SK-N-SH treated with all-trans-retinoic acid at 6 μM for 48 hours (cell line): Measurements from ENCODE around the gene KDM5A.

ENCODE experiments used
- ARNTL ChIP-seq: fragments of 450-650 bp; formaldehyde crosslinking; IDR thresholded peaks from 2 replicates; pipeline ENCODE4 v1.5.0; 2020; ENCODE audit warnings: low read depth, mild to moderate bottlenecking, moderate library complexity, borderline replicate concordance
- CREB5 ChIP-seq: fragments of 250-450 bp; sonication (Bioruptor Pico); IDR thresholded peaks from 2 replicates; pipeline ENCODE4 v1.5.1; 2020; ENCODE audit warnings: low read depth, mild to moderate bottlenecking, moderate library complexity
- ISL1 ChIP-seq: fragments of 250-450 bp; sonication (Bioruptor Pico); IDR thresholded peaks from 2 replicates; pipeline ENCODE4 v2.1.2; 2022; ENCODE audit warnings: mild to moderate bottlenecking, moderate library complexity
- RARB ChIP-seq: fragments of 250-450 bp; sonication (Bioruptor Pico); IDR thresholded peaks from 2 replicates; pipeline ENCODE4 v1.8.0; 2021; ENCODE audit warnings: mild to moderate bottlenecking, moderate library complexity
- SNAI2 ChIP-seq: fragments of 250-450 bp; sonication (Bioruptor Pico); IDR thresholded peaks from 2 replicates; pipeline ENCODE4 v1.5.0; 2020; ENCODE audit warnings: mild to moderate bottlenecking, moderate library complexity
- ZC3H10 ChIP-seq: fragments of 250-450 bp; sonication (Bioruptor Pico); IDR thresholded peaks from 2 replicates; pipeline ENCODE4 v1.5.1; 2021; ENCODE audit warnings: mild to moderate bottlenecking, moderate library complexity
- ZFP3 ChIP-seq: fragments of 250-450 bp; sonication (Bioruptor Pico); IDR thresholded peaks from 2 replicates; pipeline ENCODE4 v1.5.0; 2020; ENCODE audit warnings: mild to moderate bottlenecking, moderate library complexity
- ZFP30 ChIP-seq: fragments of 450-650 bp; formaldehyde crosslinking; IDR thresholded peaks from 2 replicates; pipeline ENCODE4 v1.5.0; 2022; ENCODE audit warnings: mild to moderate bottlenecking, moderate library complexity
- ZNF565 ChIP-seq: fragments of 450-650 bp; formaldehyde crosslinking; conservative IDR thresholded peaks from 2 replicates; pipeline ENCODE4 v1.5.0; 2020; ENCODE audit warnings: low read depth, mild to moderate bottlenecking, moderate library complexity
- TF ChIP-seq, protein P1 (sequence below): fragments of 250-450 bp; sonication (Bioruptor Pico); IDR thresholded peaks from 2 replicates; pipeline ENCODE4 v1.8.0; 2020; ENCODE audit warnings: mild to moderate bottlenecking, moderate library complexity, borderline replicate concordance

GRCh38 chr12:243381-243780, 145.7 kb downstream of the KDM5A start:
- TF ChIP-seq ZFP3 (no peak), ZNF565 (CRISPR knock-in tag) (no peak), ZC3H10 (CRISPR knock-in tag) (no peak), ISL1 (CRISPR knock-in tag) (no peak), CREB5 (CRISPR knock-in tag) (no peak), ARNTL (no peak), ZFP30 (CRISPR knock-in tag) (no peak), RARB (CRISPR knock-in tag) (no peak), SNAI2 (CRISPR knock-in tag) (no peak)
- TF ChIP-seq, protein P1, sequence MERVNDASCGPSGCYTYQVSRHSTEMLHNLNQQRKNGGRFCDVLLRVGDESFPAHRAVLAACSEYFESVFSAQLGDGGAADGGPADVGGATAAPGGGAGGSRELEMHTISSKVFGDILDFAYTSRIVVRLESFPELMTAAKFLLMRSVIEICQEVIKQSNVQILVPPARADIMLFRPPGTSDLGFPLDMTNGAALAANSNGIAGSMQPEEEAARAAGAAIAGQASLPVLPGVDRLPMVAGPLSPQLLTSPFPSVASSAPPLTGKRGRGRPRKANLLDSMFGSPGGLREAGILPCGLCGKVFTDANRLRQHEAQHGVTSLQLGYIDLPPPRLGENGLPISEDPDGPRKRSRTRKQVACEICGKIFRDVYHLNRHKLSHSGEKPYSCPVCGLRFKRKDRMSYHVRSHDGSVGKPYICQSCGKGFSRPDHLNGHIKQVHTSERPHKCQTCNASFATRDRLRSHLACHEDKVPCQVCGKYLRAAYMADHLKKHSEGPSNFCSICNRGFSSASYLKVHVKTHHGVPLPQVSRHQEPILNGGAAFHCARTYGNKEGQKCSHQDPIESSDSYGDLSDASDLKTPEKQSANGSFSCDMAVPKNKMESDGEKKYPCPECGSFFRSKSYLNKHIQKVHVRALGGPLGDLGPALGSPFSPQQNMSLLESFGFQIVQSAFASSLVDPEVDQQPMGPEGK (CRISPR knock-in tag): no peak
